HG03575 (cell line): ENCODE measurements around the gene ZBED1.
"Not testable (repeated sequence)": the region's sequence is repeated elsewhere in the genome, so short reads cannot be mapped to it uniquely, and the experiment has no call there.

Experiments used
- ATAC-seq: cut with Tn5 transposase; IDR thresholded peaks from one replicate; pipeline ENCODE4 v1.9.1; 2021; ENCODE audit not compliant: unreplicated experiment, insufficient number of reproducible peaks, low FRiP score; ENCODE audit errors: extremely low read depth

ZBED1 gene

DNA sequence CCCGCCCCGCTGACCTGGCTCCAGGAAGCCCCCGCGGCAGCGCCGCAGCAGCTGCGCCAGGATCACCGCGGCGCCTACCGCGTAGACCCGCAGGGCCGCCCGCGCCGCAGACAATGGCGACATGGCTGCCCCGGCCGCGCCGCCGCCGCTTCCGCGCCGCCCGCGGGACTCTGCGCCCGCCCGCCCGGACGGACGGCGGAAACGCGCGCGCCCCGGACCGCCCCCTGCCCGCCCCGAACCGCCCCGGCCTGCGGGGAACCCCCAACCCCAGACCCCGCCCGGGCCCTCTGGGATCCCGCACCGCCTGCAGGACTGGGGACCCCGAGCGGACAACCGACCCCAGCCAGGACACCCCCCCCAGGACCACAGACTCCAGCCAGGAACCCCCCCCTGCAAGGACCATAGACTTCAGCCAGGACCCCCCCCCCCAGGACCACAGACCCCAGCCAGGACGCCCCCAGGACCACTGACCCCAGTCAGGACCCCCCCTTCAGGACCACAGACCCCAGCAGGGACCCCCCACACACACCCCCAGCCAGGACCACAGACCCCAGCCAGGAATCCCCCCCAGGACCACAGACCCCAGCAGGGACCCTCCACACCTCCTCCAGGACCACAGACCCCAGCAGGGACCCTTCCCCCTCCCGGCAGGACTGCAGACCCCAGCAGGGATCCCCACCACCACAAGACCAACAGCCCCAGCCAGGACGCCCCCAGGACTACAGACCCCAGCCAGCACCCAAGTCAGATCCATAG, at the start of gene ZBED1, which contains the start of gene DHRSX:
Gene ZBED1 (minus strand): TSS at position 174 of the 756 bp plus-strand sequence. CDS start 10,257 bp downstream, outside the sequence.
Gene DHRSX (minus strand): TSS at position 174 of the 756 bp plus-strand sequence. CDS start 51 bp downstream, at position 123.
- no peak for ATAC-seq

DNA sequence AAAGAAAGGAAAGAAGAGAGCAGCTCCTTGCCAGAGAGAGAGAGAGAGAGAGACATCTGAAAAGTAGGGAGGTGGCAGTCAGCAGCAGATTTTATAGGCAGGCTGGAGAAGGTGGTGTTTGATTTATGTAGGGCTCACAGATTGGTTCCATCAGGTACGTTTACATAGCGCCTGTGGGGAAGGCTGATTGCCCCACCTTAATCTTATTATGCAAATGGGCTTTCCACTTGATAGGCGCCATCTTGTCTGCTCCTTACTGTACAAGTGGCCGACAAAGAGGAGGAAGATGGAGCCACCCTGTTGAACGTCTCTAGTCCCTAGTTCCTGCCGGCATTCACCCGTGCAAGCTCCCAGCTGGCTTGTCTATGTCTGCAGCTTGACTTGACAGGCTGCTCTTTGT, 49.1 kb upstream of the ZBED1 start:
- ATAC-seq: no peak

DNA sequence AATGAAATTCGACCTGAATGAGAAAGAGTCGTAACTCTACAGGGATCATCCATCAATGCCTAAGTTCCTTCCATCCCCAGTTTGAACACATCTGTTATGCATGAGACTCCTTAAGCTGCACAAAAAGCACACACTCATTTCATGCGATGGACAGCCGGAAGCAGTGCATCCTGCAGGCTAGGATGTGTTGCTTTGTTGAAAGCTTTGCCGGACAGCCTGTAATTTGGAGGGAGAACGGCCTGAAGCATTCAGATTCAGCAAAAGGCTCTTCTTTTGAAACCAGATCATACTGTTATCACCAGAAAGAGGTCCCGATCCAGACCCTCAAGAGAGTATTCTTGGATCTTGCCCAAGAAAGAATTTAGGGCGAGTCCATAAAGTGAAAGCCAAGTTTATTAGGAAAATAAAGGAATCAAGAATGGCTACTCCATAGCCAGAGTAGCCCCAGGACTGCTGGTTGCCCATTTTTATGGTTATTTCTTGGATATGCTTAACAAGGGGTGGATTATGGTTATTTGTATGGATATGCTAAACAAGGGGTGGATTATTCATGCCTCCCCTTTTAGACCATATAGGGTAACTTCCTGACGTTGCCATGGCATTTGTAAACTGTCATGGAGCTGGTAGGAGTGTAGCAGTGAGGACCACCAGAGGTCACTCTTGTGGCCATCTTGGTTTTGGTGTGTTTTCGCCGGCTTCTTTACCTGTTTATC, 48.1 kb upstream of the ZBED1 start:
- ATAC-seq: no peak

GRCh38 chrX:2547736-2548135, 47.0 kb upstream of the ZBED1 start:
- ATAC-seq: no peak

DNA sequence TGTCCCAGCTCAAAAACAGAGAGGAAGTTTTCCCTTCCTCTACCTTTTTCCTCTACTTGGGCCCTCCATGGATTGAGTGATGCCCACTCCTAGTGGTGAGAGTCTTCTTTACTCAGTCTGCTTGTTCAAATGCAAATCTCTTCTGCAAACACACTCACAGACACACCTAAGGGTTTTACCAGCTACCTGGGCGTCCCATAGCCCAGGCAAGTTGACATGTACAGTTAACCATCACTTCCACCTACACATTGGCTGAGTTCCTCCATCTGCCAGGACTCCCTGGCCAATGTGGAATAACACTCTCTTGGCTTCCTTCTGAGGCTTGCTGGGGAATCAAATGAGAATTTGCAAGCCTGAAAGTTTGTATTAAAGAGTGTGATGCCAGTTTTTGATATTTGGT, 45.7 kb upstream of the ZBED1 start:
- no peak for ATAC-seq

DNA sequence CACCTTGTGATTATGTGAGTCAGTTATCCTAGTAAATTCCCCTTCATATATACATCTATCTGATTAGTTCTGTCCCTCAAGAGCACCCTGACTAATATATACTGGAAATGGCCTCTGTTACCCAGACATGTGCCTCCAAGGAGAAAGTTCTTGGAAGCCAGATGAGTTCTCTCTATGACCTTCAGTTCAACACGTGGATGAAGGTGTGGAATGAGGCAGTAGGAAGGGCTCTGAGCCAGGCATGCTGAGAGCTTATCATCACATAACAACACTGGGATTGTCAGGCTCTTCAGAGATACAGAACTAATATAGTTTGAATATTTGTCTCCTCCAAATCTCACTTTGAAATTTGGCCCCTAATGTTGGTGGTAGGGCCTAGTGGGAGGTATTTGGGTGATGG, 44.4 kb upstream of the ZBED1 start:
- no peak for ATAC-seq

DNA sequence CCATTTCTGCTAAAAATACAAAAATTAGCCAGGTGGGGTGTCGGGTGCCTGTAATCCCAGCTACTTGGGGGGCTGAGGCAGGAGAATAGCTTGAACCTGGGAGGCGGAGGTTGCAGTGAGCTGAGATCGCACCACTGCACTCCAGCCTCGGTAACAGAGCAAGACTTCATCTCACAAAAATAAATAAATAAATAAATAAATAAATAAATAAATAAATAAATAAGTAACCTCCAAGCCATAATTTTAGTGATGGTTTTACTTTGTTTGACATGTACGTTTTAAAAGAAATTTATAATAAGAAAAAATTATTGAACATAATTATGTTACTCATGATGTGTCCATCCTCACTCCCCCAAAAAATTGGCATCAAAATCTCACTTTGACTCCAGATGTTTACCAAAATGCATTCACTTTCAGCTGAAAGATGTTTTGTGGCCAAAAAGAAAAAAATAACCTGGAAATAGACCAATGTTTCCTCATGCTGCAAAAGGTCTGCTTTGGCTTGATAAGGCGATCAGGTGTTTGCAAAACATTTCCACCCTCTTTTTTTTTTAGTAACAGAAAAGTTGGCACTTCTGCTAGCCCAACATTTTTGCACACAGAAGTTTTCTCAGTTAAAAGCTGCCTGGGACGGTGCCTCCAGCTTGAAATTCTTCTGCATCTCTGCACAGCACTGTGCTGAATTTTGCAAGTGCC, 42.2 kb upstream of the ZBED1 start:
- no peak for ATAC-seq

DNA sequence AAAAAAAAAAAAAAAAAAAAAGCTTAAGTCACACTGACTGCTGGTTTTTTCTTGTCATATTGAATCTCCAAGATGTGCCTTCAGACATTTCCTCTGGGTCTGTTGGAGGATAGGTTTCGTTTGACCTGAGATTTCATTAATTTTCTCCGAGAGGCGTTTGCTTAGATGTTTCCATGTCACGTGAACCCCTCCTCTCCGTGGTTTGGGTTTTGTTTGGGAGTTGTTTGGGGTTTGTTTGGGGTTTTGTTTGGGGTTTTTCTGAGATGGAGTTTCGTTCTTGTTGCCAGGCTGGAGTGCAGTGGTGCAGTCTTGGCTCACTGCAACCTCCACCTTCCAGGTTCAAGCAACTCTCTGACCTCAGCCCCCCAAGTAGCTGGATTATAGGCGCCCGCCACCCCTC, 40.8 kb upstream of the ZBED1 start:
- ATAC-seq: no peak

- ATAC-seq: no peak
Observed at GRCh38 chrX:2540426-2540947, 39.7 kb upstream of the ZBED1 start.

GRCh38 chrX:2539586-2539985, 38.8 kb upstream of the ZBED1 start:
- ATAC-seq: no peak

DNA sequence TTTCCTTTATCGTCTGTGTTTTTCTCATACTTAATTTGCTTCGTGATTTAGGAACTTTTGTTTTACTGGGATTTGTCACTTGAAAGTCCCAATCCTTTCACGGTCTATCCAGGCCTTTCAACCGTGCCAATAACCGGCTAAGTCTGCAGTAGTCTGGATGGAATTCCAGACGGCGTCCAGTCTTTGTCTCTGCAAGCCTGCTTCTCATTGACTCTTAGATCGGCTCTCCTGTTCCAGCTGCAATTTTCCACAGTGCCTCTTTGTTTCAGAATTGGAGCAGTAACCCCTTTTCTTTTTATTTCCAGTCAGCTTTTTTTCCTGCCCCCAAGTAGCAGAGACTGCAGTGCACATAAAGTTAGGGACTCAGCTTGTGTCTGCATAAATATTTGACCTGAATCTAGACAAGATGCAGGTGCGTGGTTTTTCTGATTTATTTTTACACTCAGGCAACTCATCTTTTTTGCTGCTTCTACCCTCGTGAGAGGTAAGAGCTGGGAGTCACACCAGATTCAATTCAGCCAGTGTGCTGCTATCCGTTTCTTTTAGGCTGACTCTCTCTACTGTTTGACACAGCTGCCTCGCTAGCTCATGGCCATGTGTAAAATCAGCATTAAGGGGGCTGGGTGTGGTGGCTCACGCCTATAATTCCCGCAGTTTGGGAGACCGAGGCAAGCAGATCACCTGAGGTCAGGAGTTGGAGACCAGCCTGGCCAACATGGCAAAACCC, 37.4 kb upstream of the ZBED1 start:
- ATAC-seq: no peak

DNA sequence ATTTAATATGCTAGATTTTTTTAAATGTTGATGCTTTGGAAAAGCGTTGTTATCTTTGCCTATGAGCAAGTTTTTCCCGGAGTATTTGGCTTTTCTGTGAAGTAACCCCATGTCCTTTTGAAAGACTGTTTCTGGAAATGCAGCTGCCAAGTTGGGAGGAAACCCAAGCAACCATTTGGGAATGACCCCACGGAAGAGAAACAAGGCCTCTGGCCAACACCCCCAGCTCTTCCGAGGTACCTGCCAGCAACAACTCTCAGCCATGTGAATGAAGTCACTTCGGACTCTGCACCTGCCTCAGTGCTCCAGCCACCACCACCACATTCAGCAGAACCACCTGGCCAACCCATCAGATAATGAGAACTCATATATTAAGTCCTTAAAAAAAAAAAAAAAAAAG, 36.2 kb upstream of the ZBED1 start:
- no peak for ATAC-seq

- ATAC-seq: no peak
Observed at GRCh38 chrX:2536141-2536540, 35.4 kb upstream of the ZBED1 start.

DNA sequence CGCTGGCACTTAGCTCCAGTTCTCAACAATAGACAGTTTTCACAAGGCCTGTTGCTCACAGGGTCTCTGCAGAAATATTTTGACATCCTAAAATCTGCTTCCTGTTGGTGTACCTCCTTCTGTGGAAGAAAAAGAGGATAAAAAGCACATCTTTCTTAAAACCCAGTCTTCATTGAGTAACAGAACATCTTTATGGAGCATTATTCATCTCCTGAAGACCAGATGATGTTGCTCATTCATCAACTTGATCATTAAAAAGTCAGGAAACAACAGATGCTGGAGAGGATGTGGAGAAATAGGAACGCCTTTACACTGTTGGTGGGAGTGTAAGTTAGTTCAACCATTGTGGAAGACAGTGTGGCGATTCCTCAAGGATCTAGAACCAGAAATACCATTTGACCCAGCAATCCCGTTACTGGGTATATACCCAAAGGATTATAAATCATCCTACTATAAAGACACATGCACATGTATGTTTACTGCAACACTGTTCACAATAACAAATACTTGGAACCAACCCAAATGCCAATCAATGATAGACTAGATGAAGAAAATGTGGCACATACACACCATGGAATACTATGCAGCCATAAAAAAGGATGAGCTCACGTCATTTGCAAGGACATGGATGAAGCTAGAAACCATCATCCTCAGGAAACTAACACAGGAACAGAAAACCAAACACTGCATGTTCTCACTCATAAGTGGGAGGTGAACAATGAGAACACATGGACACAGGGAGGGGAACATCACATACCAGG, 33.7 kb upstream of the ZBED1 start:
- not testable (repeated sequence) for ATAC-seq

GRCh38 chrX:2533424-2533823, 32.6 kb upstream of the ZBED1 start:
- no peak for ATAC-seq

- no peak for ATAC-seq
Observed at GRCh38 chrX:2526390-2526789, 25.6 kb upstream of the ZBED1 start.

DNA sequence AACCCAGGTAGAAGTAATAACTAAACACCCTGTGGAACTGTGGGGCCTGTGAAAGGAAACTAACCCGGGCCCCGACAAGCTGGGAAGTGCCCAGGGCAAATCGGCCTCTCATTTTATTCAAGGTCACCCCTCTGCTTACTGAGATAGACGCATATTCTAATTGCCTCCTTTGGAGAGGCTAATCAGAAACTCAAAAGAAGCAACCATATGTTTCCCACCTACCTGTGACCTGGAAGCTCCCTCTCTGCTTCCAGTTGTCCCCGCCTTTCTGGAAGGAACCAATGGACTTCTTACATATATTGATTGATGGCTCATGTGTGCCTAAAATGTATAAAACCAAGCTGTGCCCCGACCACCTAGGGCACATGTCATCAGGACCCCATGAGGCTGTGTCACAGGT, 23.1 kb upstream of the ZBED1 start:
- ATAC-seq: no peak

GRCh38 chrX:2521927-2522386, 21.2 kb upstream of the ZBED1 start:
- ATAC-seq: no peak
